Ascending aorta (tissue), 2 donors: Measurements from ENCODE around the gene SNX17. TPM values are rescaled to one million over a fixed set of nuclear protein-coding genes. Genes with fewer than 3 reads are reported as not detected.

Experiments used
- DNase-seq, 2 donors: peaks; one replicate each; pipeline ENCODE4 v3.0.0-alpha.2; 2019; ENCODE audit warnings: low spot score in 2 of 2
- H3K27ac ChIP-seq, 2 donors: fragments of 200-600 bp; sonication (generic); one replicate each; pipeline ENCODE4 v1.5.1; 2016 to 2017; ENCODE audit warnings: mild to moderate bottlenecking in 1 of 2
- H3K27me3 ChIP-seq: fragments of 200-600 bp; sonication (generic); one replicate; pipeline ENCODE4 v1.5.1; 2017
- H3K36me3 ChIP-seq, 2 donors: fragments of 200-600 bp; sonication (generic); one replicate each; pipeline ENCODE4 v1.5.1; 2016
- H3K4me1 ChIP-seq, 2 donors: fragments of 200-600 bp; sonication (generic); one replicate each; pipeline ENCODE4 v1.5.1; 2016 to 2017; ENCODE audit warnings: mild to moderate bottlenecking in 1 of 2
- H3K4me3 ChIP-seq, 2 donors: fragments of 200-600 bp; sonication (generic); one replicate each; pipeline ENCODE4 v1.5.1; 2016 to 2017; ENCODE audit warnings: mild to moderate bottlenecking in 1 of 2
- H3K9me3 ChIP-seq, 2 donors: fragments of 200-600 bp; sonication (generic); one replicate each; pipeline ENCODE4 v1.5.1; 2016
- intact Hi-C: fragments of 100-400 bp; cut with DNase I; formaldehyde crosslinking; loops from one replicate; pipeline ENCODE4 v1.15.1; 2023
- total RNA-seq: library from RNA; depleted of rRNA; stranded (reverse); fragments of >200 nt; gene quantifications from one replicate; pipeline ENCODE4 v1.1.0, GENCODE V29; 2016
- TF ChIP-seq, protein P1 (sequence below), 3 experiments: fragments of 200-600 bp in 2 of 3; fragments of 450-650 bp in 1 of 3; sonication (generic) in 2 of 3; IDR thresholded peaks; one replicate each; pipeline ENCODE4 v1.5.1; 2016 to 2019; ENCODE audit warnings: antibody characterized with exemption in 3 of 3, mild to moderate bottlenecking in 1 of 3, moderate library complexity in 1 of 3

The SNX17 gene, protein sequence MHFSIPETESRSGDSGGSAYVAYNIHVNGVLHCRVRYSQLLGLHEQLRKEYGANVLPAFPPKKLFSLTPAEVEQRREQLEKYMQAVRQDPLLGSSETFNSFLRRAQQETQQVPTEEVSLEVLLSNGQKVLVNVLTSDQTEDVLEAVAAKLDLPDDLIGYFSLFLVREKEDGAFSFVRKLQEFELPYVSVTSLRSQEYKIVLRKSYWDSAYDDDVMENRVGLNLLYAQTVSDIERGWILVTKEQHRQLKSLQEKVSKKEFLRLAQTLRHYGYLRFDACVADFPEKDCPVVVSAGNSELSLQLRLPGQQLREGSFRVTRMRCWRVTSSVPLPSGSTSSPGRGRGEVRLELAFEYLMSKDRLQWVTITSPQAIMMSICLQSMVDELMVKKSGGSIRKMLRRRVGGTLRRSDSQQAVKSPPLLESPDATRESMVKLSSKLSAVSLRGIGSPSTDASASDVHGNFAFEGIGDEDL
- total RNA-seq = 94.0 TPM

DNA sequence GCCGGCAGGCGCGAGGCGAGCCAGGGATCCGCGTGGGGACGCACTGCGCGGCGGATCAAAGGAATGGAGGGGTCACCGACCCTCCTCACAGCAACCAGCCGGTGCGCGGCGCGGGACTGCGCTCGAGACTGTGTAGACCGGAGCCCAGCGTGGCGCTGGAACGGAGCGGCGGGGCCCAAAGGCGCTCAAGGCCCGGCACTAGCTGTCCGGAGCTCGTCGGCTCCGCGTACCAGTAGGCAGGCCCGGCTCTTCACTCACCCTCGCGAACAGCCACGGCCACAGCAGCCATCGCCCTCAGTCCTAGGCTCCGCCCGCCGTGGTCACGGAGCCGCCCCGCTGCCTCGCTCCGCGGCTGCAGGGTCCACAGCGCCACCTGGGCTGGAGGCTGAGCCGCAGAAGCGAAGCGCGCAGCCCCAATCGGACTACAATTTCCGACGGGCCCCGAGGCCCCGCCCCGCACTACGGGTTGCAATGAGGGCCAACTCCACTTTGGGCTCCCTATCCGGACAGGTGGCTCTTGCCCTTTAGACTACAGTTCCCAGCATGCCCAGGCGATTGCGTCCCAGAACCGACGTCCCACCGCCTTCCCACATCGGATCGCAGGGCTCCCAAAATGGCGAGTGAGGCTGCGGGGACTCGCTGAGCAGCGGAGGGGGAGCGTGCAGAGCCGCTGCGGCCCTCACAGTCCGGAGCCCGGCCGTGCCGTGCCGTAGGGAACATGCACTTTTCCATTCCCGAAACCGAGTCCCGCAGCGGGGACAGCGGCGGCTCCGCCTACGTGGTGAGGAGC lies at the start of gene SNX17, which contains the start of gene EIF2B4:
SNX17 (plus strand) TSS at position 591 of the 790 bp plus-strand sequence; CDS start at position 719, 128 bp downstream.
EIF2B4 (minus strand) TSS at position 313 of the 790 bp plus-strand sequence; CDS start at position 289, 24 bp downstream.
- intact Hi-C loops = loop anchor here (1.0 to 5.0 kb wide), 6 partner anchors 10 to 117 kb away; partner anchors contain the start of genes GTF3C2, IFT172, MPV17 and PPM1G
- Histone ChIP-seq H3K36me3 (peaks cover 51 to 63% of the 10 kb centered on the region in 2 donors), H3K4me1 (peaks cover 9 to 23% of the 10 kb centered on the region in 2 donors)

DNA sequence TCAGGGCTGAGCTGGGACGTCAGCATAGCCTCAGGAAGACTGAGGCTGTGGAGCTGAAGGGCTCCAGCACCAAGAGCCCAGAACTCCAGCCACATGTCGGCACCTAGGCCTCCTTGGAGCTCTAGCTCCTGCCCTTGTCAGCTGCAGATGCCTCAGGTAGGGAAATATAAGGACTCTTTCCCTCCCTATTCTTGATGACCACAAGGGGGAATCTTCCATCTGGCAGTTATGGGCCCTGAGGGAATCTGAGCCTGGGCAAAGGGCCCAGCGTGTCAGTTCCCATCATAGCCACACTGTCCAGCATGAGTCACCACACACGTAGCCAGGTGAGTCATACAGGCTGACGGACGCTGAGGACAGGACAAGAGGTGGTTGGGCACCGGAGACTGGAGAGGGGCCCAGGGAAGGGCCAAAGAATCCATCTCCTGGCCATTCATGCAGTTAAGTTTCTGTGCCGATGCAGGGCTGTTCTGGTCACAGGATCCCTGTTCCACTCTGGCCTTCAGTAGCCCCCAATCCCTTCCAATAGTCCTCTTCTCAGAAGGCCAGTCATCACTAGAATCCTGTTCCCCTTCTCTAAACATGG lies 49.4 kb upstream of the SNX17 start:
- no peak overlapping the region for H3K4me3 ChIP-seq
- H3K36me3 ChIP-seq = peaks cover 0 to 2% of the 10 kb centered on the region in 2 donors
- peaks cover 0 to 14% of the 10 kb centered on the region in 2 donors for H3K4me1 ChIP-seq
- TF ChIP-seq, protein P1, sequence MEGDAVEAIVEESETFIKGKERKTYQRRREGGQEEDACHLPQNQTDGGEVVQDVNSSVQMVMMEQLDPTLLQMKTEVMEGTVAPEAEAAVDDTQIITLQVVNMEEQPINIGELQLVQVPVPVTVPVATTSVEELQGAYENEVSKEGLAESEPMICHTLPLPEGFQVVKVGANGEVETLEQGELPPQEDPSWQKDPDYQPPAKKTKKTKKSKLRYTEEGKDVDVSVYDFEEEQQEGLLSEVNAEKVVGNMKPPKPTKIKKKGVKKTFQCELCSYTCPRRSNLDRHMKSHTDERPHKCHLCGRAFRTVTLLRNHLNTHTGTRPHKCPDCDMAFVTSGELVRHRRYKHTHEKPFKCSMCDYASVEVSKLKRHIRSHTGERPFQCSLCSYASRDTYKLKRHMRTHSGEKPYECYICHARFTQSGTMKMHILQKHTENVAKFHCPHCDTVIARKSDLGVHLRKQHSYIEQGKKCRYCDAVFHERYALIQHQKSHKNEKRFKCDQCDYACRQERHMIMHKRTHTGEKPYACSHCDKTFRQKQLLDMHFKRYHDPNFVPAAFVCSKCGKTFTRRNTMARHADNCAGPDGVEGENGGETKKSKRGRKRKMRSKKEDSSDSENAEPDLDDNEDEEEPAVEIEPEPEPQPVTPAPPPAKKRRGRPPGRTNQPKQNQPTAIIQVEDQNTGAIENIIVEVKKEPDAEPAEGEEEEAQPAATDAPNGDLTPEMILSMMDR (IDR thresholded peaks at IDR 0.05) = no peak
- peak in 1 of 2 donors; percentile 82 for DNase-seq
- intact Hi-C loops = no loop called here
- H3K27ac ChIP-seq = no peak overlapping the region
- H3K27me3 ChIP-seq = no peaks in the 10 kb centered on the region
- H3K9me3 ChIP-seq = no peaks in the 10 kb centered on the region

More for the DNA sequence above, at the start of gene SNX17, which contains the start of gene EIF2B4:
- TF ChIP-seq, protein P1 (IDR thresholded peaks at IDR 0.05) = peak; percentile 68 to 87 (median 83)
- peak within 1 kb of the TSS; percentile 70 to 84 for H3K4me3 ChIP-seq
- peak; percentile 97 to 100 for DNase-seq
- no peaks in the 10 kb centered on the region for H3K9me3 ChIP-seq
- H3K27ac ChIP-seq = peak within 1 kb of the TSS; percentile 87 to 95
- H3K27me3 ChIP-seq = no peaks in the 10 kb centered on the region

DNA sequence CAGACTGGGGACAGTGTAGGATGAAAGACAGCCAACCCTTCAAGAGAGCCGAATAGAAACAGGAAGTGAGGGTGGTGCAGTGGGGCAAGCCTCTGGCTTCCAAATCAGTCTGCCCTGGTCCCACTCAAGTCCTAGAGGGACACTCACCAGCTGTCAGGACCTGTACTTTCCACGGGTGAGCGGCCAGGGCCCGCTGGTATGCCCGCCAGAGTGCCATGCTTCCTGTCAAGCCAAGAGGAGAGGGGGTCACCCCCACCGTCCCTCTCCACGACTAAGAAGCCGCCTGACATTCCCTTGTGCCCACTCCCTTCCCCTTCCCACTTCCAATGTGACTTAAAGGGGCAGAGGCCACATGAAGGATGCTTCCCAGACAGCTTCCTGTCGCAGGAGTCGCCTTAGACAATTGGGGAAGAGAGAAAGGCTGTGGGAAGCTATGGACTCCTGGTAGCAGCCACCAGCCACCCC lies 48.1 kb upstream of the SNX17 start:
- H3K4me3 ChIP-seq = peak overlapping the region; percentile 65 to 77
- no peaks in the 10 kb centered on the region for H3K9me3 ChIP-seq
- DNase-seq = peak in 1 of 2 donors; percentile 70
- intact Hi-C loops = loop anchor here (2.0 kb wide), 3 partner anchors 34 to 106 kb away; partner anchors contain the start of genes EIF2B4, GTF3C2, NRBP1 and SNX17
- H3K36me3 ChIP-seq = peaks cover 10 to 15% of the 10 kb centered on the region in 2 donors
- TF ChIP-seq, protein P1 (IDR thresholded peaks at IDR 0.05) = no peak
- no peaks in the 10 kb centered on the region for H3K27me3 ChIP-seq
- H3K4me1 ChIP-seq = peaks cover 0 to 14% of the 10 kb centered on the region in 2 donors
- peak overlapping the region; percentile 90 for H3K27ac ChIP-seq

DNA sequence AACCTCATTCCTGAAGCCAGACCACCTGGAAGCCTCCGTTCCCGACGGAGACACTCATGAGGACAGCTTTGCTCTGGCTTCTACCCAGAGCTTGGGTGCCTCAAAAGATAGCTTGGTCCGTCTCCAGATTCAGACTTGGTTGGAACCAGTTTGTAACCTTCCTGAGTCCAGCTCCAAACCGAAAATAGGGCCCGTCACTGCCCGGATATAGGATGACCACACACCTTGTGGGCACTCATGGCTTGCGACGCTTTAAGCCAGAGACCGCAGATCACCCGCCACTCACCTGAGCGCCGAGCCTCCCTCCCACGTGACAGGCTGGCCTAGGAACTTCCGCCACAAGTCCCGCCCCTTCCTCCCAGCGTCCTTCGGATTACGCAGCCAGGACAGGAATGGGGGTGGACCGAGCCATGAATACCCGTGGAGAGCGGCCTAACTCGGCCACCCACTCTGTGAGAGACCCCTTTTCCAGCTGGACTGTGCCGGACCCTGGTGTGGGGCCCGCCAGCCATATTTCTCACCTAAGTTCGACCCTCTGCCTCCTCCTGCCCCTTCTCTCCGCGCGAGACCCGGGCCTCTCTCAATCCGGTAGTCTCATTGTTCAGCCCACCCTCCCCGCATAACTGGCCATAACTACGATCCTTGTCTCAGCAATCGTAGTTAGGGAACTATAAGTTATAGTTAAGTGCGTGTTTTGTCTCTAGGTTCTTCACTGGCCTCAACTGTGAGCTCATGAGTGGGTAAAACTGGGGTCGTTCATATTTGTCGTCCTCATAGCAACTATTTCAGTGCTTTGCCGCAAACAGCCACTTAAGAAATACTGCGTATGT lies 47.4 kb upstream of the SNX17 start, which contains the start of gene MPV17:
MPV17 (minus strand) TSS at position 332 of the 830 bp plus-strand sequence. CDS start 580 bp downstream, outside the sequence.
- peak within 1 kb of the TSS; percentile 90 for H3K27ac ChIP-seq
- peaks cover 17 to 20% of the 10 kb centered on the region in 2 donors for H3K36me3 ChIP-seq
- intact Hi-C loops = loop anchor here (2.0 kb wide), 3 partner anchors 34 to 106 kb away; partner anchors contain the start of genes EIF2B4, GTF3C2, NRBP1 and SNX17
- TF ChIP-seq, protein P1 (IDR thresholded peaks at IDR 0.05) = no peak
- H3K4me3 ChIP-seq = peak within 1 kb of the TSS; percentile 65 to 77
- no peaks in the 10 kb centered on the region for H3K27me3 ChIP-seq
- H3K9me3 ChIP-seq = no peaks in the 10 kb centered on the region
- DNase-seq = peak; percentile 74 to 93
- H3K4me1 ChIP-seq = peaks cover 0 to 14% of the 10 kb centered on the region in 2 donors
